GM18520 (cell line): ENCODE measurements around the gene PTPRM.

Experiments used
- ATAC-seq: cut with Tn5 transposase; IDR thresholded peaks from one replicate; pipeline ENCODE4 v1.9.1; 2021; ENCODE audit not compliant: unreplicated experiment

Gene PTPRM

GRCh38 chr18:8196238-8196637, 629.1 kb downstream of the PTPRM start:
- ATAC-seq: no peak

- no peak for ATAC-seq
Observed at GRCh38 chr18:8197499-8197898, 630.4 kb downstream of the PTPRM start.

DNA sequence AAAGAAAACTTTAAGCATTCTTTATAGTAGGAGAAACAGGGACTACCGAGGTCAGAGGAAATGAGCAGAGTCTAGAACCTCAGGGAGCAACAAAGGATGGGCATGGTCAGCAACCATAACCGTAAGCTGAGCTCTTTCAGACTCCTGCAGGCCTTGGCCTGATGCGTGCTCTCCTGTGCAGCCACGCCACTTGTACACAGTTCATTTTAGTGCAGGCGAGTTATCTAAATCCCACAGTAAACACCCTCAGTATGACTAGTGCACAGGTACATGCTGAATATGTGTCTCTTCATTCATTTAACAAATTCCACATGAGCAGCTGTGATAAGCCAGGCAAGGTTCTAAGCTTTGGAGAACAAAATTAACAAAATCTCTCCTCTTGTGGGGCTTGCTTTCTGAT, 640.9 kb downstream of the PTPRM start:
- ATAC-seq: no peak

- ATAC-seq: no peak
Observed at GRCh38 chr18:8208716-8209115, 641.6 kb downstream of the PTPRM start.

DNA sequence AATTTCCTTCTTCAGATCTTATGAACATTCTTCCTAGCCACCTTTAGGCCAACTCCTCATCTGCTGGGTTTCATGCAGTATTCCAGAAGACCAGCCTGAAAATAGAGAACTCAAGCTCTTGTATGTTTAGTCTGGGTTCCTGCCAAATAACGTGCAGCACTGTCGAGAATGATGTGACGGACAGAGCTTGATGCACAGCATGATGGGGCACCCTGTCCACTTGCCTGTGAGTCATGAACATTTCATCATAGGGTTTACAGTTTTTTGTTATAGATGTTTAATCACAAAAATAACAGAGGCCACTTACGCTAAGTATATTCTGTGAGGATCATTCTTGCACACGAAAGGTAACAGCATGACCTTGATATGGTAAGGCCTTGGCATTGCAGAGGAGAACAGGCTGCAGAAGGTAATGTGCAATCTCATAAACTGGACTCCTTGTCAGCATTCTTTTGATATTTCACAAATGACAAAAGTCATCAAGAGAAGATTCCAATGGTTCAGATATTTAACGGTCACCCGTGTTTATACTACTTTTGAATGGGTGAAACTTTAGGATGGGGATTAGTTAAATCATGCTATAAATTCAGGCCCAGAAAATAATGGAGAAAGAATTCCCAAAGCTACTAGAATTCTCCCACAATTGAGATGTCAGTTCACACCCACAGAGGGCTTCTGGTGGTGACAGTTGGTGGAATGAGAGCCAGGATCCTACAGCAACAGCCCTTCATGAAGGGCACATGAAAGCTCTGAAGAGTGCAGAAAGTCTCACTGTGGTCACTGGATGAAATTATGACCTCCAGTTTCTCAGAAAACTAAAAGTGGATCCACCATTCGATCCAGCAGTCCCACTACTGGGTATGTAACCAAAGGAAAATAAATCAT, 646.0 kb downstream of the PTPRM start:
- ATAC-seq: no peak

DNA sequence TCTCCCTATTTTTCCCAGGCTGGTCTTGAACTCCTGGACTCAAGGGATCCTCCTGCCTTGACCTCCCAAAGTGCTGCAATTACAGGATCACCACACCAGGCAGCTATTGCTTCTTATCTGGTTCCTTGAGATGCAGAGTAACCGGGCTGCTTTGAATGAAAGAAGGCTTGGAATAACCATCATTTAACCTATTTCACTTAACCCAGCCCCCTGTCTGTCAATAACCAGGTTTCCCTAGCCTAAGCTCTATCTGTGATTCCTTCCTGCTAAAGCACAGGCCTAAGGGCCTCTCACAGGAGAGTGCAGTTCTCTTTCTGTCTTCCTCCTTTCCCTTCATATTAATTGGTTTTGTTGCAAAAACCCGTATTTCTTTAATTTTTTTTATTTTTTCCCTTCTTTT, 648.6 kb downstream of the PTPRM start:
- no peak for ATAC-seq

- no peak for ATAC-seq
Observed at GRCh38 chr18:8217051-8217564, 650.0 kb downstream of the PTPRM start.

DNA sequence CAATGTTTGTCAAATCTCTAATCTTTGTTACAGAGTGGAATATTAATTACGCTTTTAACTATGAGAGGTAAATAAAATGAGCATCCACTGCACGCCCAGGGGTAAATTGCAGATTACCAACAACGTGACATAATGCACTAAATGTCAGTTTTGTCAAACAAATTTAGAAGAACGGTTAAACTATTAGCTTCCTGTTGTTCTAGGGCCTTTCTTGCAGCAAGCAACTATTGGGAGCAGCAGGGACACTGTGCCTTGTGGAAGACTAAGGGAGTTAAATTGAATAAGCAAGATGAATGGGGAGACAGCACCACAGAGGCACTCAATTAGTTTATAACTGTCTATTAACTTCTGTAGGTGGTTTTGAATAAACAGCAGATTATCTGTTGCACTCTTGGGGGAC, 651.1 kb downstream of the PTPRM start:
- no peak for ATAC-seq

- ATAC-seq: no peak
Observed at GRCh38 chr18:8221452-8221851, 654.3 kb downstream of the PTPRM start.

GRCh38 chr18:8224576-8224975, 657.5 kb downstream of the PTPRM start:
- no peak for ATAC-seq

DNA sequence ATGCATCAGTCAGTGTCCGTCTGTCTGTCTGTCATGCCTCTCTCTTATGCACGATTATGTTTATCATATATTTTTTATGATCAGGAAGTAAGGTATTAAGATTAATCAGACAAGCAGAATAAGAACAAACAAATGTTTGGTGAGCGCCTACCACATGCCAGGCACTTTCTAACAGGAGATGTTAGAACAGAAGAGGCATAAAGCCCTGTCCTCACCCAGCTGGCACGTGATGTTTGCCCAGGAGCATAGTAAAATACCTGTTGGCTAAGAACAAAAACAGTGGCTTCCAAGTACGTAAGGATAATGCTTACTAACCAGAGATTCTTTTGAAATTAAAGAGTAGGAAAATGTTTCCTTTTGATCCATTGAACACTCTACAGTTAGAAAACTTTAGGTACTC, 661.9 kb downstream of the PTPRM start:
- no peak for ATAC-seq

- ATAC-seq: no peak
Observed at GRCh38 chr18:8229787-8230186, 662.7 kb downstream of the PTPRM start.

DNA sequence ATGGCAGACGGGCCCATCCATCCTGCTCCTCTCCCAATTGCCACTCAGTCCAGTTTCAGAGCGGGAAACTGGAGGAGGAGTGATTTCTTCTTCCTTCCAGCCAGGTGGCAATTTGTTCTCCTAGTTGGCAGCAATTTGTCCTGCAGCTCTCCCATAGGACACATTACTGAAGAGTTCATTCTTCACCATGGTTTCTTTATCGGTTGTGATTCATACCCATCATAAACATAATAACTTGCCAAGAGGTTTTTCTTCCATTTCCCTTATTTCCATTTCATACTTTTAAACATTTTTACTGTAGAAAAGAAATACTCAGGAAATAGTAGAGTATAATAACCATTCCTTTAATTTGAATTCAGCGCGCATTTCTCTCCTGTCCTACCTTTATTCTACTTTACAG, 664.2 kb downstream of the PTPRM start:
- ATAC-seq: no peak

- no peak for ATAC-seq
Observed at GRCh38 chr18:8232791-8233190, 665.7 kb downstream of the PTPRM start.

DNA sequence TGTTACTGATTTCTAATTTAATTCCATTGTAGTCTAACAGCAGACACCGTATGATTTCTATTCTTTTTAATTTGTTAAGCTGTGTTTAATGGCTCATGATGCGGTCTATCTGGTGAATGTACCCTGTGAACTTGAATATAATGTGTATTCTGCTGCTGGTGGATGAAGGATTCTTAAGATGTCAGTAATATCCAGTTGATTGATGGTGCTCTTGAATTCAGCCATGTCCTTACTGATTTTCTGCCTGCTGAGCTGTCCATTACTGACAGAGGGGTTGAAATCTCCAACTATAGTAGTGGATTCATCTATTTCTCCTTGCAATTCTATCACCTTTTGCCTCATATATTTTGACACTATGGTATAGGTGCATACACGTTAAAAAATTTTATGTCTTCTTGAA, 668.8 kb downstream of the PTPRM start:
- no peak for ATAC-seq

GRCh38 chr18:8238507-8238906, 671.4 kb downstream of the PTPRM start:
- no peak for ATAC-seq

- ATAC-seq: no peak
Observed at GRCh38 chr18:8241731-8242130, 674.6 kb downstream of the PTPRM start.

GRCh38 chr18:8242151-8242696, 675.1 kb downstream of the PTPRM start:
- no peak for ATAC-seq

GRCh38 chr18:8247700-8248099, 680.6 kb downstream of the PTPRM start:
- ATAC-seq: no peak

GRCh38 chr18:8248576-8248975, 681.5 kb downstream of the PTPRM start:
- ATAC-seq: no peak

DNA sequence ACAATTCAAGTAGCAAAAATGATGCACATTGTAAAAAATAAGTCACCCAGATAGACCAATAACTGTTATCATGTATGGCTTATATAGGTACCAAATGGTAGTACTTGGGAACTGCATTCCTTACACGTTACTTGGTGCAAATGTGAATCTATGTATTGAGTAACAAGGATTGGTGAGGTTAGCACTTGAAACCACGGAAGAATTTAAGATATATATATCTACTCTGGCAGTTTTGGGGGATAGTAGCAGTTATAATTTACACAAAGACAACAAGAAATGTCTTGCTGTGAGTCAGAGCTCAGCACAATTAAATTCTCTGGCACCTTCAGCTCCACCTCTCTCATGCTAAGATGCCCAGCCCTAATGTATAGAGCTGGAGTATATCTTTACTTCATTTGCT, 682.7 kb downstream of the PTPRM start:
- ATAC-seq: no peak

DNA sequence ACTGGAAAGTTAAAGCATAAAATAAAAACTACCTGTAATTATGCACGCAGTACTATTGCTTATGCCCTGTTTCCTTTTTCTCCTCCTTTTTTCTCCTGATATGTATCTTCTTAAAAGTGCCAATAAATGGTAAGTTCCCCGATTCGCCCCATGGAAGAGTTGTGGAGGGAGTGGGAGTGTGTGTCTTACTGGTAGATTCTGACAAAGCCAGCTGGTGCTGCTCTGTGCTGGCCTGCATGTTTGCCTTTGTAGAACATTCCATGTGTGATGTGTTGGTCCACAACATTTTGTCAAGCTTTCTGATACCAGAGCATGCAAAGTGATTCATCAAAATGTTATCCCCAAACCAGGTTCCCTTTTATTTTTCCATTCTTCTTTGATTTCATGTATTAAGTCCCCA, 685.3 kb downstream of the PTPRM start:
- no peak for ATAC-seq

- no peak for ATAC-seq
Observed at GRCh38 chr18:8253944-8254343, 686.8 kb downstream of the PTPRM start.
